HepG2 (cell line): Measurements from ENCODE around the gene TUBGCP4.

Source experiments
- BHLHE40 ChIP-seq: IDR thresholded peaks from 2 replicates; pipeline ENCODE4 v1.6.1; 2011; ENCODE audit warnings: low read length, improper control_type of control experiment
- ELF1 ChIP-seq: sonication (generic); formaldehyde crosslinking; IDR thresholded peaks from 2 replicates; pipeline ENCODE4 v1.4.0; 2020; ENCODE audit warnings: missing genetic modification reagents
- POLR2A ChIP-seq, 2 experiments: IDR thresholded peaks; 2 replicates each; pipeline ENCODE4 v1.6.1; 2011; ENCODE audit warnings: low read depth in 2 of 2, low read length in 2 of 2, mild to moderate bottlenecking in 1 of 2, moderate library complexity in 1 of 2; ENCODE audit not compliant: insufficient read depth in 1 of 2
- ZBTB8A ChIP-seq: sonication (generic); formaldehyde crosslinking; IDR thresholded peaks from 2 replicates; pipeline ENCODE4 v1.4.0; 2020; ENCODE audit warnings: mild to moderate bottlenecking, low read depth, missing genetic modification reagents, borderline replicate concordance
- ZNF343 ChIP-seq: sonication (generic); formaldehyde crosslinking; IDR thresholded peaks from 2 replicates; pipeline ENCODE4 v1.4.0; 2020; ENCODE audit warnings: mild to moderate bottlenecking, missing genetic modification reagents
- ZNF556 ChIP-seq: sonication (generic); formaldehyde crosslinking; IDR thresholded peaks from 2 replicates; pipeline ENCODE4 v1.4.0; 2020; ENCODE audit warnings: mild to moderate bottlenecking, missing genetic modification reagents, borderline replicate concordance
- ZNF570 ChIP-seq: sonication (generic); formaldehyde crosslinking; IDR thresholded peaks from 2 replicates; pipeline ENCODE4 v1.4.0; 2020; ENCODE audit warnings: mild to moderate bottlenecking, missing genetic modification reagents, borderline replicate concordance

- TF ChIP-seq ZNF570 (CRISPR knock-in tag) (no peak), POLR2A (IDR thresholded peaks at IDR 0.05; ENCODE audit: insufficient read depth in 1 of 2, low read depth in 2 of 2, low read length in 2 of 2) (no peak), ZBTB8A (CRISPR knock-in tag) (no peak), ZNF343 (CRISPR knock-in tag) (no peak), ELF1 (CRISPR knock-in tag) (no peak), ZNF556 (no peak), BHLHE40 (no peak)
Observed at GRCh38 chr15:43433661-43434303, 62.9 kb downstream of the TUBGCP4 start.
